Activated CD4-positive, alpha-beta T cell treated with anti-CD3 and anti-CD28 coated beads for 36 hours (primary cell): Measurements from ENCODE around the gene HPSE. TPM values are rescaled to one million over a fixed set of nuclear protein-coding genes. Genes with fewer than 3 reads are reported as not detected.

Source experiments
- ATAC-seq: fragments of 200-7000 bp; cut with Tn5 transposase; one replicate; pipeline ENCODE4 v1.10.0; 2021; ENCODE audit warnings: mild to moderate bottlenecking, moderate library complexity
- CTCF ChIA-PET: fragments of 350-600 bp; sonication (Branson Sonifier 250); formaldehyde crosslinking; loops from one replicate; lab custom pipeline; 2021; ENCODE audit warnings: antibody characterized with exemption; lab: Charles Lee
- POLR2A ChIA-PET: fragments of 350-600 bp; sonication (Branson Sonifier 250); formaldehyde crosslinking; loops from one replicate; lab custom pipeline; 2021; ENCODE audit warnings: antibody characterized with exemption, inconsistent platforms; lab: Charles Lee
- DNase-seq: peaks from one replicate; pipeline ENCODE4 v3.0.0-alpha.2; 2020
- H3K27ac Mint-ChIP-seq: one replicate; pipeline ENCODE4 v1.8.0; 2021; ENCODE audit warnings: mixed read lengths
- H3K27me3 Mint-ChIP-seq: one replicate; pipeline ENCODE4 v1.8.0; 2021; ENCODE audit warnings: mixed read lengths
- H3K36me3 Mint-ChIP-seq: one replicate; pipeline ENCODE4 v1.8.0; 2021; ENCODE audit warnings: low read depth, mixed read lengths
- H3K4me1 Mint-ChIP-seq: one replicate; pipeline ENCODE4 v1.8.0; 2021; ENCODE audit warnings: mixed read lengths
- H3K4me3 Mint-ChIP-seq: one replicate; pipeline ENCODE4 v1.8.0; 2021; ENCODE audit warnings: mild to moderate bottlenecking, moderate library complexity, mixed read lengths
- H3K9me3 Mint-ChIP-seq: one replicate; pipeline ENCODE4 v1.8.0; 2021; ENCODE audit warnings: low read depth, mixed read lengths
- intact Hi-C, 2 experiments: fragments of 100-400 bp; cut with DNase I in 1 of 2; cut with micrococcal nuclease in 1 of 2; formaldehyde crosslinking; loops; one replicate each; pipeline versions ENCODE4 v1.14.2 to v1.15.1; 2022 to 2024; cut with DNase I, micrococcal nuclease
- total RNA-seq, 2 experiments: library from RNA; stranded (reverse); gene quantifications; one replicate each; pipeline ENCODE4 v1.2.3, GENCODE V29; 2021

The HPSE gene
- total RNA-seq, 2 experiments from 2014 or later = 11.4 TPM

DNA sequence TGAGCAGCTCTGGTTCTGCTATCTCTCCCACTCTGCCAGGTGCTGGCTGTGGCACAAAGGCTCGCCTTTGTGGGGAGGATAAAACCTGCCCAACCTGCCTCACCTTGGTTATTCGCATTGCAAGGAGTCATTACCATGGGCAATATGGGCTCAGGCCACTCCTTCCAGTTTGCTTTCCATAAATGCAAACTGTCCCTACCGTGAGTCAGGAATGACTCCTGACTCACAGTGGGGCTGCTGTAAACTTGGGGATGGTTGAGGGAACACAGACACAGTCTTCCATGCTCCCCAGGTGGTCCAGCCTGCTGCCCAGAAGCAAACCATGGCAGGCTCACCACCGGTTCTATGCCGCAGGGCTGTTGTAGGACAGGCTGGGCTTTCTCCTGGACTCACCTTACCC, 86.2 kb downstream of the HPSE start:
- Mint-ChIP-seq H3K27ac (no peak overlapping the region), H3K36me3 (peaks cover 3% of the 10 kb centered on the region), H3K27me3 (peaks cover 2% of the 10 kb centered on the region), H3K4me1 (peaks cover 24% of the 10 kb centered on the region), H3K4me3 (no peak overlapping the region), H3K9me3 (no peaks in the 10 kb centered on the region)
- intact Hi-C loops = no loop called here
- ChIA-PET POLR2A (no interaction called here), CTCF (no interaction called here)
- ATAC-seq = no peak
- no peak for DNase-seq

- peaks cover 18% of the 10 kb centered on the region for H3K4me1 Mint-ChIP-seq
- no peaks in the 10 kb centered on the region for H3K9me3 Mint-ChIP-seq
- ChIA-PET POLR2A (no interaction called here), CTCF (interaction anchor here (1.0 kb wide), 1 partner anchor 109 kb away, joined by 3 read pairs; no protein-coding TSS in a partner anchor)
- H3K36me3 Mint-ChIP-seq = peaks cover 3% of the 10 kb centered on the region
- ATAC-seq (no peak), DNase-seq (no peak)
- no peak overlapping the region for H3K4me3 Mint-ChIP-seq
- H3K27me3 Mint-ChIP-seq = peaks cover 6% of the 10 kb centered on the region
- H3K27ac Mint-ChIP-seq = no peak overlapping the region
- intact Hi-C loops = no loop called here
These were observed 87.0 kb downstream of the HPSE start for GRCh38 chr4:83247415-83248357.

Other genes starting within 250 kb of the HPSE start
- gene PLAC8, start 220.1 kb downstream of the HPSE start, total RNA-seq = 10 to 100 TPM; 54.4 to 72.3 TPM
- gene COQ2, start 50.0 kb downstream of the HPSE start, total RNA-seq = 10 to 100 TPM; 18.2 to 20.1 TPM
- 10 to 100 TPM in 1 of 2 experiments, 1 to 10 TPM in 1; 9.3 to 10.1 TPM for gene HELQ, start 121.0 kb upstream of the HPSE start, total RNA-seq
- gene MRPS18C, start 121.2 kb upstream of the HPSE start, total RNA-seq = 10 to 100 TPM; 78.0 to 89.5 TPM
- gene ABRAXAS1, start 150.3 kb upstream of the HPSE start, total RNA-seq = 10 to 100 TPM; 19.2 to 22.6 TPM
- gene GPAT3, start 201.3 kb upstream of the HPSE start, total RNA-seq = 1 to 10 TPM; 1.3 to 1.6 TPM